ENCODE measurements around the gene CEBPE.

CEBPE gene

DNA sequence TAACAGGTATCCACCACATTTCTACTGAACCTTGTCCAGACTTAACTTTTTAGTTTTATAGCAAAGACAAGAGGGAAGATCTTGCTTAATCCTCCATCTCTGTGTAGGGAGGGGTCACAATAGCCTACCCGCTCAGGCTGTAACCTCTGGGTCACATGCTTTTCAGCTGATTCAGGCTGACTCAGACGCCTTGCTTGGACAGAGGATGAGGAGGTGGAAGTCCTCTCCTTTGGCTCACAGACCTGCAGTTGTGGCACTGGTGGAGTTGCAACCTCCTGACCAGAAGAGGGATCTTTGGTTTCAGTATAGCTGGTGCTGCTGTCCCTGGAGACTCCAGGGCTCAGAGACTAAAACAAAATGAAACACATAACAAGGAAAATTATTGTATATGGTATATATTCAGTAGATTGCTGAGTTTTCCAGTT lies 40.4 kb downstream of the CEBPE start:
- Histone ChIP-seq H3K9me3 (ENCODE audit: control insufficient read depth, low read length) (no peaks in the 10 kb centered on the region), H3K9ac (no peak overlapping the region), H2AFZ (no peak overlapping the region), H3K79me2 (peaks cover 10% of the 10 kb centered on the region), H3K4me3 (ENCODE audit: low read depth, low read length) (no peak overlapping the region), H3K4me2 (ENCODE audit: low read length) (no peak overlapping the region), H3K27me3 (ENCODE audit: control insufficient read depth, insufficient read depth, low read length) (no peaks in the 10 kb centered on the region), H3K27ac (no peak overlapping the region), H3K36me3 (ENCODE audit: control insufficient read depth, insufficient read depth, low read length) (no peaks in the 10 kb centered on the region), H3K4me1 (no peaks in the 10 kb centered on the region)
- TF ChIP-seq, protein P1, sequence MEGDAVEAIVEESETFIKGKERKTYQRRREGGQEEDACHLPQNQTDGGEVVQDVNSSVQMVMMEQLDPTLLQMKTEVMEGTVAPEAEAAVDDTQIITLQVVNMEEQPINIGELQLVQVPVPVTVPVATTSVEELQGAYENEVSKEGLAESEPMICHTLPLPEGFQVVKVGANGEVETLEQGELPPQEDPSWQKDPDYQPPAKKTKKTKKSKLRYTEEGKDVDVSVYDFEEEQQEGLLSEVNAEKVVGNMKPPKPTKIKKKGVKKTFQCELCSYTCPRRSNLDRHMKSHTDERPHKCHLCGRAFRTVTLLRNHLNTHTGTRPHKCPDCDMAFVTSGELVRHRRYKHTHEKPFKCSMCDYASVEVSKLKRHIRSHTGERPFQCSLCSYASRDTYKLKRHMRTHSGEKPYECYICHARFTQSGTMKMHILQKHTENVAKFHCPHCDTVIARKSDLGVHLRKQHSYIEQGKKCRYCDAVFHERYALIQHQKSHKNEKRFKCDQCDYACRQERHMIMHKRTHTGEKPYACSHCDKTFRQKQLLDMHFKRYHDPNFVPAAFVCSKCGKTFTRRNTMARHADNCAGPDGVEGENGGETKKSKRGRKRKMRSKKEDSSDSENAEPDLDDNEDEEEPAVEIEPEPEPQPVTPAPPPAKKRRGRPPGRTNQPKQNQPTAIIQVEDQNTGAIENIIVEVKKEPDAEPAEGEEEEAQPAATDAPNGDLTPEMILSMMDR (IDR thresholded peaks at IDR 0.05), result no peak

DNA sequence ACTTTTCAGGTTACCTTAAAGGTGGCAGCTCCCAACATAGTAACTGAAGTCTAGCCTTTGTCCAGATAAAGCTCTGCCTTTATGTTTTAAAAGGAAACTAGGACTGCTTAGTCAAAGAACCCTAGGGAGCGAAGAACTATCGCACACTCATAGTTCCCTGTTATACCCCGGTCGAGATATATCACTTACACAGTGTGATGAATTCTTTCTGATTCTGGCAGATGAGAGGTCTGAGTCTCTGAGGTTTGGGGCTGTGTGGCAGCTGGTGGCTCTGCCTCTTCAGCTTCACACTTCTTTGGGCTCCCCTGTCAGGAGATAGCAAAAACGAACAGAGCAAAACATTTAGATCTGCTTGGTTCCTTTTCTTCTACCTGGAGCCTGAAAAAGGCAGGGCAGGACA lies 41.1 kb downstream of the CEBPE start:
- Histone ChIP-seq H3K4me2 (ENCODE audit: low read length) (no peak overlapping the region), H3K4me1 (peaks cover 2% of the 10 kb centered on the region), H3K79me2 (peaks cover 6% of the 10 kb centered on the region), H3K4me3 (ENCODE audit: low read depth, low read length) (no peak overlapping the region), H3K27ac (no peak overlapping the region), H3K36me3 (ENCODE audit: control insufficient read depth, insufficient read depth, low read length) (no peaks in the 10 kb centered on the region), H3K9me3 (ENCODE audit: control insufficient read depth, low read length) (no peaks in the 10 kb centered on the region), H2AFZ (no peak overlapping the region), H3K9ac (no peak overlapping the region), H3K27me3 (ENCODE audit: control insufficient read depth, insufficient read depth, low read length) (no peaks in the 10 kb centered on the region)
- TF ChIP-seq, protein P1 (IDR thresholded peaks at IDR 0.05), result no peak

DNA sequence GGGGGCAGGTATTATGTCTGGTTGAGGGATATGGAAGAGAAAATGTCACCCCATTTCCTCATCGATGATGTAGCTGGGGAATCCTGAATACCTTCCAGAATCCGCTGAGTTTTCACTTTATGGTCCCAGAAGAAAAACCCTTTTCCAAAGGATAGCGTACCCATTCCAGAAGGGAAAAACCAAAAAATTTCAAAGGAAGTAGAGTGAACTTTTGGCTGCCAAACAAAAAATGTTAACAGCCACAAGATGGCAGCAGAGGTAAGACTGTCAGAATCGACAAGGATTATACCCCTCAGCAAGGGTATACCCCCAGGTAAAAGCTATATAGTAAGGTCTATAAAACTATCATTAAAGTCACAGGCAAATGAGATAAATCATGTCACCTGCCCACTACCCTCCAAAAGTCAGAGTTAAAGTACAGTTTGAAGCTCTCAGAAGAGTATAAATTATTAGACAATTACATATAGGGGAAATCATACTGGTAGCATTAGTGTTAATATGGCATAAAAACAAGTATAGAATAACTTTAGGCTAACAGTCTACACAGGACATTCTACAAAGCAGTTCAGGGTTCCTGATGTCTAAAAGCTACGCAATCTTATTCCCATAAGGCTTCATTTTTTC lies 42.2 kb downstream of the CEBPE start:
- Histone ChIP-seq H3K9ac (no peak overlapping the region), H3K27ac (no peak overlapping the region), H3K27me3 (ENCODE audit: control insufficient read depth, insufficient read depth, low read length) (no peaks in the 10 kb centered on the region), H3K79me2 (peaks cover 6% of the 10 kb centered on the region), H2AFZ (no peak overlapping the region), H3K9me3 (ENCODE audit: control insufficient read depth, low read length) (no peaks in the 10 kb centered on the region), H3K4me1 (peaks cover 13% of the 10 kb centered on the region), H3K4me2 (ENCODE audit: low read length) (no peak overlapping the region), H3K36me3 (ENCODE audit: control insufficient read depth, insufficient read depth, low read length) (no peaks in the 10 kb centered on the region), H3K4me3 (ENCODE audit: low read depth, low read length) (no peak overlapping the region)
- TF ChIP-seq, protein P1 (IDR thresholded peaks at IDR 0.05), result peak; percentile 53

DNA sequence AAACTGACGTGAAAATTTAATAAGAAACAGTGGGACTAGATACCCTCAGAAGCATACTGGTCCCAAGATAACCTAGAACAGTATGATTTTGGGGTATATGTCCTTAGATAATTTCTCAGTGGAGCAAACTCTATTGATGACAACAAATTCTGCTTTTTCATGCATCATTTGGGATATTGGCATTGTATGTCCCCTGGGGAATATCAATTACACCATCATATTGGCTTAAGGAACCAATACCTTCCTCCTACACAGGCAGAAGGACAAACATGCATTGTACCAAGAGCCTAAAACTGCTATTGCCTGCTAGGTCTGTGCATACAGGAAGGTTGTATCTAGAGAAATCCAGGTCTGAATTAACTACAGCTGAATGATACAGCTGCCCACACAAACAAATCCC lies 44.1 kb downstream of the CEBPE start:
- peaks cover 5% of the 10 kb centered on the region for H3K79me2 ChIP-seq
- no peaks in the 10 kb centered on the region for H3K36me3 ChIP-seq (ENCODE audit: control insufficient read depth, insufficient read depth, low read length)
- no peaks in the 10 kb centered on the region for H3K9me3 ChIP-seq (ENCODE audit: control insufficient read depth, low read length)
- H3K4me3 ChIP-seq (ENCODE audit: low read depth, low read length), result no peak overlapping the region
- no peak overlapping the region for H3K9ac ChIP-seq
- no peaks in the 10 kb centered on the region for H3K27me3 ChIP-seq (ENCODE audit: control insufficient read depth, insufficient read depth, low read length)
- H3K4me1 ChIP-seq, result peaks cover 20% of the 10 kb centered on the region
- no peak overlapping the region for H3K4me2 ChIP-seq (ENCODE audit: low read length)
- no peak overlapping the region for H3K27ac ChIP-seq
- no peak overlapping the region for H2AFZ ChIP-seq
- TF ChIP-seq, protein P1 (IDR thresholded peaks at IDR 0.05), result no peak

DNA sequence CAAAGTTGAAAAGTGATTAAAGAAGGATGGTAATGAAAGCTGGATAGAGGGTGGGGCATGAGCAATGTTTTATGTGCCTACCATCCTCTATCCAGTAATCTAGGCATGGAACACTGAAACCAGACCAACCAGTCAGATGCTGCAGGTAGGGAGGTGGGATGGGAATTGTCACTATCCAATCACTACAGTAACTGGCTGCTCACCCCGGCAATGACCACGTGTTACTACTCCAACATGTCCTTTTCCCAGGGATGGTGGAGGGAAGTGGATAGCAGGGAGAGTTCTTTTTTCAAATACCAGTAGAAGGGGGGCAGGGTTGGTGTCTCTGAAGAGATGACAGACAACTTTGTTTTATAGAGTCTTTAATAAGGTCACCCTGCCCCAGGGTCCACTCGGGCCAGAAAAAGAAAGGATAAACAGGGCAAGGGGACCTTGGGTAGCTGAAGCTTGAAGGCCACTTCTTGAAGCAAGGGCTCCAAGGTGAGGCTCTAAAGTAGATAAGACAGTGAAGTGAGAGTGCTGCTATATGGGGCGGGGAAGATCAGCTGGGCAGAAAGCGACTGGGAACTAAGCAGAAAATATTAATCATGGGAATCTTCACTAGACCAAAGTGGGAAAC lies 47.0 kb downstream of the CEBPE start:
- H3K79me2 ChIP-seq, result peaks cover 3% of the 10 kb centered on the region
- H3K4me2 ChIP-seq (ENCODE audit: low read length), result peak overlapping the region; percentile 85
- TF ChIP-seq, protein P1 (IDR thresholded peaks at IDR 0.05), result no peak
- H3K9ac ChIP-seq, result no peak overlapping the region
- peaks cover 24% of the 10 kb centered on the region for H3K4me1 ChIP-seq
- no peak overlapping the region for H2AFZ ChIP-seq
- no peaks in the 10 kb centered on the region for H3K27me3 ChIP-seq (ENCODE audit: control insufficient read depth, insufficient read depth, low read length)
- H3K27ac ChIP-seq, result peak overlapping the region; percentile 85
- H3K36me3 ChIP-seq (ENCODE audit: control insufficient read depth, insufficient read depth, low read length), result no peaks in the 10 kb centered on the region
- peak overlapping the region; percentile 70 for H3K4me3 ChIP-seq (ENCODE audit: low read depth, low read length)
- H3K9me3 ChIP-seq (ENCODE audit: control insufficient read depth, low read length), result no peaks in the 10 kb centered on the region

All from parathyroid adenoma (tissue), 2 donors.